ENCODE results near the gene NLRP7.
"Not testable (repeated sequence)": the region's sequence is repeated elsewhere in the genome, so short reads cannot be mapped to it uniquely, and the experiment has no call there.

NLRP7 gene

GRCh38 chr19:54947381-54947780 lies at the start of gene NLRP7:
TSS of gene NLRP7 (minus strand) at chr19:54947530.
- Mint-ChIP-seq H3K9me3 (no peaks in the 10 kb centered on the region), H3K4me1 (ENCODE audit: low read depth) (peaks cover 15% of the 10 kb centered on the region), H3K27ac (no peak within 1 kb of the TSS), H3K36me3 (ENCODE audit: low read depth) (no peaks in the 10 kb centered on the region), H3K4me3 (no peak within 1 kb of the TSS), H3K27me3 (peaks cover 11% of the 10 kb centered on the region)
- intact Hi-C loops (cut with micrococcal nuclease) = no loop called here

DNA sequence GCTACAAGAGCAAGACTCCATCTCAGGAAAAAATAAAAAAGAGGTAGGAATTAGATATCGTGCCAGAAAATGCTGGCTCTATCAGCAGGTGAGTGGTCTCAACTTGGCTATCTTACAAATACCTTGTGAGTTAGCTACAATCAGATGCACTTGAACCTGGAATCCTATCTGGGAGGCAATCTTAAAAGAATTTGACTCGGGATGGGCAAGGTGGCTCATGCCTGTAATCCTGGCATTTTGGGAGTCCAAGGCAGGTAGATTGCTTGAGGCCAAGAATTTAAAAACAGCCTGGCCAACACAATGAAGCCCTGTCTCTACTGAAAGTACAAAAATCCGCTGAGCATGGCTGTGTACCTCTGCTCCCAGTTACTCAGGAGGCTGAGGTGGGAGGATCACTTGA lies 48.2 kb upstream of the NLRP7 start:
- peaks cover 63% of the 10 kb centered on the region for H3K36me3 Mint-ChIP-seq (ENCODE audit: low read depth)
- intact Hi-C loops (cut with micrococcal nuclease) = no loop called here

DNA sequence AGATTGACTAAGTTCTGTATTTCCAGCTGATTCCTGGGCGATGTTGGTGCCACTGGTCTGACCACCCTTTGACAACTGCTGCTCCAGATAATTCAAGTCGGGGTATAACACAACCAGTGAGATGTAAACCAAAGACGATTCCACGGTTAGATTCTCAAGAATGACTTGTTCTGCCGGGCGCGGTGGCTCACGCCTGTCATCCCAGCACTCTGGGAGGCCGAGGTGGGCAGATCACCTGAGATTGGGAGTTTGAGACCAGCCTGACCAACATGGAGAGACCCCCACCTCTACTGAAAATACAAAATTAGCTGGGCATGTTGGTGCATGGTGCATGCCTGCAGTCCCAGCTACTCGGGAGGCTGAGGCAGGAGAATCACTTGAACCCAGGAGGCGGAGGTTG lies 42.2 kb upstream of the NLRP7 start:
- not testable (repeated sequence) for H3K27ac Mint-ChIP-seq

More for the DNA sequence above, 48.2 kb upstream of the NLRP7 start:
- H3K4me1 Mint-ChIP-seq (ENCODE audit: low read depth) = peaks cover 3% of the 10 kb centered on the region
- H3K4me3 Mint-ChIP-seq = no peak overlapping the region
- H3K27ac Mint-ChIP-seq = no peak overlapping the region
- peaks cover 21% of the 10 kb centered on the region for H3K27me3 Mint-ChIP-seq
- H3K9me3 Mint-ChIP-seq = no peaks in the 10 kb centered on the region

DNA sequence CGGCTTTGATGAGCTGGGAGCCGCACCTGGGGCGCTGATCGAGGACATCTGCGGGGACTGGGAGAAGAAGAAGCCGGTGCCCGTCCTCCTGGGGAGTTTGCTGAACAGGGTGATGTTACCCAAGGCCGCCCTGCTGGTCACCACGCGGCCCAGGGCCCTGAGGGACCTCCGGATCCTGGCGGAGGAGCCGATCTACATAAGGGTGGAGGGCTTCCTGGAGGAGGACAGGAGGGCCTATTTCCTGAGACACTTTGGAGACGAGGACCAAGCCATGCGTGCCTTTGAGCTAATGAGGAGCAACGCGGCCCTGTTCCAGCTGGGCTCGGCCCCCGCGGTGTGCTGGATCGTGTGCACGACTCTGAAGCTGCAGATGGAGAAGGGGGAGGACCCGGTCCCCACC lies 35.2 kb upstream of the NLRP7 start:
- H3K27me3 Mint-ChIP-seq = peaks cover 15% of the 10 kb centered on the region
- intact Hi-C loops (cut with micrococcal nuclease); H3K4me1 Mint-ChIP-seq (ENCODE audit: low read depth); H3K27ac Mint-ChIP-seq; H3K4me3 Mint-ChIP-seq; H3K9me3 Mint-ChIP-seq: not testable (repeated sequence)
- H3K36me3 Mint-ChIP-seq (ENCODE audit: low read depth) = peaks cover 42% of the 10 kb centered on the region

More for the DNA sequence above, 42.2 kb upstream of the NLRP7 start:
- Mint-ChIP-seq H3K36me3 (ENCODE audit: low read depth) (peaks cover 54% of the 10 kb centered on the region), H3K27me3 (peaks cover 18% of the 10 kb centered on the region)
- H3K9me3 Mint-ChIP-seq; intact Hi-C loops (cut with micrococcal nuclease); H3K4me1 Mint-ChIP-seq (ENCODE audit: low read depth); H3K4me3 Mint-ChIP-seq: not testable (repeated sequence)

DNA sequence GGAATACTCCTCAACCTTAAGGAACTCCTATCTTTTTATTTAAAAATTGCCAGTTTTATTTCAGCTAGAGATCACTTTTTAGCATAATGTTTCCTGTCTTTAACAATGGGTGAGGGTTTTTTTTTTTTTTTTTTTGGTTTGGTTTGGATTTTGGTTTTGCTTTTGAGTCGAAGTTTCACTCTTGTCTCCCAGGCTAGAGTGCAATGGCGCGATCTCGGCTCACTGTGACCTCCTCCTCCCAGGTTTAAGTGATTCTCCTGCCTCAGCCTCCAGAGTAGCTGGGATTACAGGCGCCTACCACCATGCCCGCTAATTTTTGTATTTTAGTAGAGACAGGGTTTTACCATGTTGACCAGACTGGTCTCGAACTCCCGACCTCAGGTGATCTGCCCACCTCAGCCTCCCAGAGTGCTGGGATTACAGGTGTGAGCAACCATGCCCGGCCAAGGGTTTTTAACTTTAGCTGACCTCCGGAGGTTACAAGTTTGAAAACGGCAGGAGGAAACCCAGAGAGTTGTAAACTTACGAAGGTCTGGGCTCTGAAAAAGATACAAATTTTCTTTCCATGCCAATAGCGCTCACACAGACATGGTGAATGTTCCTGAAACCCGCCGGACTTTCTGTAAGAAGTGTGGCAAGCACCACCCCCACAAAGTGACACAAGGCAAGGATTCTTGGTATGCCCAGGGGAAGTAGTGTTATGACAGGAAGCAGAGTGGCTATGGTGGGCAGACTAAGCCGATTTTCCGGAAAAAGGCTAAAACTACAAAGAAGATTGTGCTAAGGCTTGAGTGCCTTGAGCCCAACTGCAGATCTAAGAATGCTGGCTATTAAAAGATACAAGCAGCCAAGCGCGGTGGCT lies 26.1 kb upstream of the NLRP7 start:
- intact Hi-C loops (cut with micrococcal nuclease); H3K27me3 Mint-ChIP-seq: not testable (repeated sequence)

DNA sequence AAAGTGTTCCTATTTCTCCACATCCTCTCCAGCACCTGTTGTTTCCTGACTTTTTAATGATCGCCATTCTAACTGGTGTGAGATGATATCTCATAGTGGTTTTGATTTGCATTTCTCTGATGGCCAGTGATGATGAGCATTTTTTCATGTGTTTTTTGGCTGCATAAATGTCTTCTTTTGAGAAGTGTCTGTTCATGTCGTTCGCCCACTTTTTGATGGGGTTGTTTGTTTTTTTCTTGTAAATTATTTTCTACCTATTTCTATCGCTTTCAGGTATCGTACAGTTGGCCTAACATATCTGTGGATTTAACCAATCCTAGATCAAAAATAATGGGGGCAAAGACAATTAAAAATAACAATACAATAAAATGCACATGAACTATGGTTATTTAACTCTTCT lies 24.1 kb upstream of the NLRP7 start:
- H3K27ac Mint-ChIP-seq; H3K4me3 Mint-ChIP-seq; H3K9me3 Mint-ChIP-seq; intact Hi-C loops (cut with micrococcal nuclease); H3K36me3 Mint-ChIP-seq (ENCODE audit: low read depth): not testable (repeated sequence)
- peaks cover 11% of the 10 kb centered on the region for H3K27me3 Mint-ChIP-seq
- peaks cover 19% of the 10 kb centered on the region for H3K4me1 Mint-ChIP-seq (ENCODE audit: low read depth)

More for the DNA sequence above, 26.1 kb upstream of the NLRP7 start:
- peak overlapping the region; percentile 92 for H3K27ac Mint-ChIP-seq
- not testable (repeated sequence) for H3K9me3 Mint-ChIP-seq
- H3K36me3 Mint-ChIP-seq (ENCODE audit: low read depth) = peaks cover 19% of the 10 kb centered on the region
- H3K4me3 Mint-ChIP-seq = peak overlapping the region; percentile 51
- H3K4me1 Mint-ChIP-seq (ENCODE audit: low read depth) = peaks cover 19% of the 10 kb centered on the region

- Mint-ChIP-seq H3K36me3 (ENCODE audit: low read depth) (peaks cover 6% of the 10 kb centered on the region), H3K9me3 (no peaks in the 10 kb centered on the region), H3K4me3 (no peak overlapping the region), H3K27me3 (peaks cover 11% of the 10 kb centered on the region), H3K27ac (no peak overlapping the region), H3K4me1 (ENCODE audit: low read depth) (peaks cover 18% of the 10 kb centered on the region)
- intact Hi-C loops (cut with micrococcal nuclease) = no loop called here
Observed at GRCh38 chr19:54969647-54970046, 22.3 kb upstream of the NLRP7 start.

GRCh38 chr19:54967611-54968010 lies 20.3 kb upstream of the NLRP7 start:
- H3K27me3 Mint-ChIP-seq = peaks cover 15% of the 10 kb centered on the region
- intact Hi-C loops (cut with micrococcal nuclease) = no loop called here
- H3K9me3 Mint-ChIP-seq = no peaks in the 10 kb centered on the region
- peaks cover 6% of the 10 kb centered on the region for H3K36me3 Mint-ChIP-seq (ENCODE audit: low read depth)
- H3K4me1 Mint-ChIP-seq (ENCODE audit: low read depth) = no peaks in the 10 kb centered on the region
- H3K4me3 Mint-ChIP-seq = no peak overlapping the region
- no peak overlapping the region for H3K27ac Mint-ChIP-seq

- H3K4me3 Mint-ChIP-seq; intact Hi-C loops (cut with micrococcal nuclease); H3K4me1 Mint-ChIP-seq (ENCODE audit: low read depth); H3K36me3 Mint-ChIP-seq (ENCODE audit: low read depth); H3K27ac Mint-ChIP-seq; H3K9me3 Mint-ChIP-seq: not testable (repeated sequence)
- peaks cover 24% of the 10 kb centered on the region for H3K27me3 Mint-ChIP-seq
Observed at GRCh38 chr19:54965055-54965454, 17.7 kb upstream of the NLRP7 start.

DNA sequence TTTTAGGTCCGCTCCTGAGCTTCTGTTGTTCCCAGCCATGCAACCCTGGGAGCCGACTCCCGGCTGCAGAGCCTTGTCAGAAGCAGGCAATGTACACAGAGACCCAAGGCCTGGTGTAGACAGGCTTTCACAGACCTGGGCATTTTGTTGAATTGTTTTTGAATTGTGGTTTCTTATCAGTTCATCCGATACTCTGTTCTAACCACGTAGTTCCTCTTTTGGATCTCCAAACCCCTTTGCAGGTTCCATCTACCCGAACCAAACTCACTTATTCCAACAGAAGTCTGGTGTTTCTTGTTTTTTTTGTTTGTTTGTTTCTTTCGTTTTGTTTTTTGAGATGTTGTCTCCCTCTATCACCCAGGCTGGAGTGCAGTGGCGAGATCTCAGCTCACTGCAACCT lies 12.5 kb upstream of the NLRP7 start:
- Mint-ChIP-seq H3K27me3 (peaks cover 26% of the 10 kb centered on the region), H3K36me3 (ENCODE audit: low read depth) (no peaks in the 10 kb centered on the region), H3K4me3 (no peak overlapping the region), H3K27ac (peak overlapping the region; percentile 37), H3K4me1 (ENCODE audit: low read depth) (peaks cover 14% of the 10 kb centered on the region), H3K9me3 (no peaks in the 10 kb centered on the region)
- intact Hi-C loops (cut with micrococcal nuclease) = no loop called here

GRCh38 chr19:54955376-54955775 lies 8.0 kb upstream of the NLRP7 start:
- peaks cover 35% of the 10 kb centered on the region for H3K4me1 Mint-ChIP-seq (ENCODE audit: low read depth)
- intact Hi-C loops (cut with micrococcal nuclease) = no loop called here
- H3K4me3 Mint-ChIP-seq = no peak overlapping the region
- peaks cover 13% of the 10 kb centered on the region for H3K27me3 Mint-ChIP-seq
- no peaks in the 10 kb centered on the region for H3K9me3 Mint-ChIP-seq
- no peak overlapping the region for H3K27ac Mint-ChIP-seq
- no peaks in the 10 kb centered on the region for H3K36me3 Mint-ChIP-seq (ENCODE audit: low read depth)

GRCh38 chr19:54953345-54953713 lies 6.0 kb upstream of the NLRP7 start:
- Mint-ChIP-seq H3K27me3 (peaks cover 14% of the 10 kb centered on the region), H3K4me1 (ENCODE audit: low read depth) (peaks cover 25% of the 10 kb centered on the region)
- H3K27ac Mint-ChIP-seq; H3K36me3 Mint-ChIP-seq (ENCODE audit: low read depth); intact Hi-C loops (cut with micrococcal nuclease); H3K4me3 Mint-ChIP-seq; H3K9me3 Mint-ChIP-seq: not testable (repeated sequence)

DNA sequence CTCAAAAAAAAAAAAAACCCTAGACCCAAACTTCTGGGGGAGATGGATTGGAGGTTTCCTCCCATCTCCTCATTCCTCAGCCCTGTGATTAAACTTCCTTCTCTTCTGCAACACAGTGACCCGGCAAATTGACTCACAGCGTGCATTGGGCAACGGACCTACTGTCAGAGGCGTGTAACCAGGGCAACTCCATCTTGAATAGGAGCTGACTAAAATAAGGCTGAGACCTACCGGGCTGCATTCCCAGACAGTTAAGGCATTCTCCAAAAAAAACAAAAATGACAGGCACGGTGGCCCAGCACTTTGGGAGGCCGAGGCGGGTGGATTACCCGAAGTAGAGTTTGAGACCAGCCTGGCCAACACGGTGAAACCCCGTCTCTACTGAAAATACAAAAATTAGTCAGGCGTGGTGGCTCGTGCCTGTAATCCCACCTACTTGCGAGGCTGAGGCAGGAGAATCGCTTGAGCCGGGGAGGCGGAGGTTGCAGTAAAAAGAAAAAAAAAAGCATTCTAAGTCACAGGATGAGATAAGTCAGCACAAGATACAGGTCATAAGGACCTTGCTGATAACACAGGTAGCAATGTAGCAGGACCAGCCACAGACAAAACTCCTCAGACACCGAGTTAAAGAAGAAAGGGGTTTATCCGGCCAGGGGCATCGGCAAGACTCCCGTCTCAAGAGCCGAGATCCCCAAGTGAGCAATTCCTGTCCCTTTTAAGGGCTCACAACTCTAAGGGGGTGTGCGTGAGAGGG lies 5.4 kb upstream of the NLRP7 start:
- Mint-ChIP-seq H3K27ac (no peak overlapping the region), H3K9me3 (no peaks in the 10 kb centered on the region), H3K4me1 (ENCODE audit: low read depth) (peaks cover 25% of the 10 kb centered on the region), H3K36me3 (ENCODE audit: low read depth) (no peaks in the 10 kb centered on the region), H3K27me3 (peaks cover 13% of the 10 kb centered on the region), H3K4me3 (no peak overlapping the region)
- intact Hi-C loops (cut with micrococcal nuclease) = no loop called here

GRCh38 chr19:54950580-54950979 lies 3.2 kb upstream of the NLRP7 start:
- H3K4me3 Mint-ChIP-seq; H3K9me3 Mint-ChIP-seq; intact Hi-C loops (cut with micrococcal nuclease); H3K36me3 Mint-ChIP-seq (ENCODE audit: low read depth); H3K27ac Mint-ChIP-seq: not testable (repeated sequence)
- H3K4me1 Mint-ChIP-seq (ENCODE audit: low read depth) = peaks cover 25% of the 10 kb centered on the region
- H3K27me3 Mint-ChIP-seq = peaks cover 11% of the 10 kb centered on the region

Data from dendritic cell treated with granulocyte-macrophage colony-stimulating factor and Interleukin-4, amounts not matched to agents 40 ng/mL and 50 ng/mL, for 4 days (primary cell).